Endothelial cell of umbilical vein (primary cell): ENCODE measurements around the gene KRT84. TPM values are rescaled to one million over a fixed set of nuclear protein-coding genes. Genes with fewer than 3 reads are reported as not detected.
"Not testable (repeated sequence)": the region's sequence is repeated elsewhere in the genome, so short reads cannot be mapped to it uniquely, and the experiment has no call there.

ENCODE experiments used
- BruUV-seq: library from RNA; stranded (reverse); fragments of 400-500 nt; replicated peaks from 2 replicates; lab custom pipeline; 2021; lab: Mats Ljungman, UMichigan
- CTCF ChIA-PET: fragments of 300-600, 350-600 bp; sonication (Branson Sonifier 250); formaldehyde crosslinking; loops from one replicate; lab custom pipeline; 2021; ENCODE audit warnings: antibody characterized with exemption, inconsistent platforms; lab: Charles Lee
- POLR2A ChIA-PET: fragments of 300-600, 350-600 bp; sonication (Branson Sonifier 250); formaldehyde crosslinking; loops from one replicate; lab custom pipeline; 2021; ENCODE audit warnings: antibody characterized with exemption, inconsistent platforms; lab: Charles Lee
- DNase-seq: peaks from one replicate; pipeline ENCODE4 v3.0.0-alpha.2; 2011; ENCODE audit warnings: low read depth, low spot score
- FAIRE-seq: peaks from 2 replicates; lab custom pipeline; 2011; peaks lifted over from hg19 to GRCh38; lab: Jason Lieb, UNC
- H2AFZ ChIP-seq: 2 replicates; pipeline ENCODE4 v1.6.0; 2012; ENCODE audit warnings: low read depth, low read length, control low read depth, inconsistent platforms
- H3K27ac ChIP-seq: 2 replicates; pipeline ENCODE4 v1.5.1; 2011; ENCODE audit warnings: low read depth, mild to moderate bottlenecking, control low read depth, low read length, moderate library complexity; ENCODE audit not compliant: insufficient read depth
- H3K27me3 ChIP-seq, 2 experiments: 2 replicates each; pipeline versions ENCODE4 v1.6.0 to v1.6.1; 2011; ENCODE audit warnings: low read length in 2 of 2, mixed read lengths in 1 of 2; ENCODE audit not compliant: control insufficient read depth in 2 of 2, insufficient read depth in 2 of 2
- H3K36me3 ChIP-seq, 2 experiments: 2 replicates in 1 of 2; 3 replicates in 1 of 2; pipeline ENCODE4 v1.5.1; 2011; ENCODE audit warnings: low read length in 2 of 2, mild to moderate bottlenecking in 1 of 2, moderate library complexity in 1 of 2; ENCODE audit not compliant: control insufficient read depth in 2 of 2, insufficient read depth in 2 of 2; ENCODE audit errors: extremely low read depth in 1 of 2
- H3K4me1 ChIP-seq: 3 replicates; pipeline ENCODE4 v1.5.1; 2011; ENCODE audit warnings: mild to moderate bottlenecking, low read length; ENCODE audit not compliant: control insufficient read depth, insufficient read depth; ENCODE audit errors: extremely low read depth
- H3K4me2 ChIP-seq: 2 replicates; pipeline ENCODE4 v1.6.1; 2011; ENCODE audit warnings: low read length, control low read depth, mixed read lengths; ENCODE audit not compliant: insufficient read depth
- H3K4me3 ChIP-seq, 3 experiments: fragments of 200-600 bp in 1 of 3; sonication (generic), shearing (Covaris generic) in 1 of 3; replicated peaks in 1 of 3; 2 replicates each; pipeline ENCODE4 v1.5.1; 2011 to 2016; ENCODE audit warnings: control low read depth in 3 of 3, low read length in 3 of 3, mild to moderate bottlenecking in 2 of 3, inconsistent platforms in 1 of 3, low read depth in 1 of 3, moderate library complexity in 1 of 3; ENCODE audit not compliant: insufficient read depth in 1 of 3
- H3K79me2 ChIP-seq: 2 replicates; pipeline ENCODE4 v1.6.0; 2012; ENCODE audit warnings: low read length, inconsistent platforms; ENCODE audit not compliant: control insufficient read depth, insufficient read depth
- H3K9ac ChIP-seq: replicated peaks from 2 replicates; pipeline ENCODE3; 2011; ENCODE audit warnings: low read length, control low read depth; ENCODE audit not compliant: insufficient read depth; ENCODE audit errors: extremely low read depth
- H3K9me1 ChIP-seq: replicated peaks from 3 replicates; pipeline ENCODE4 v1.6.0; 2011; ENCODE audit warnings: mild to moderate bottlenecking, low read length; ENCODE audit not compliant: control insufficient read depth, insufficient read depth; ENCODE audit errors: extremely low read depth
- H3K9me3 ChIP-seq: replicated peaks from 2 replicates; pipeline ENCODE4 v1.5.1; 2012; ENCODE audit warnings: low read length, inconsistent platforms; ENCODE audit not compliant: control insufficient read depth, insufficient read depth
- H4K20me1 ChIP-seq: replicated peaks from 2 replicates; pipeline ENCODE3; 2011; ENCODE audit warnings: mild to moderate bottlenecking, low read length; ENCODE audit not compliant: control insufficient read depth, insufficient read depth; ENCODE audit errors: extremely low read depth
- EZH2 ChIP-seq: IDR thresholded peaks from 2 replicates; pipeline ENCODE4 v1.6.1; 2012; ENCODE audit warnings: borderline replicate concordance, low read depth, mild to moderate bottlenecking, moderate library complexity, low read length, inconsistent platforms; ENCODE audit not compliant: severe bottlenecking
- FOS ChIP-seq: IDR thresholded peaks from 2 replicates; pipeline ENCODE4 v1.6.1; 2011; ENCODE audit warnings: mild to moderate bottlenecking, low read length, moderate library complexity, borderline replicate concordance; ENCODE audit not compliant: insufficient read depth
- GATA2 ChIP-seq: IDR thresholded peaks from 2 replicates; pipeline ENCODE4 v1.7.0; 2011; ENCODE audit warnings: low read depth, mild to moderate bottlenecking, moderate library complexity, mixed read lengths, low read length; ENCODE audit not compliant: insufficient read length, insufficient read depth
- JUN ChIP-seq: IDR thresholded peaks from 2 replicates; pipeline ENCODE4 v1.6.1; 2011; ENCODE audit warnings: borderline replicate concordance, low read depth; ENCODE audit not compliant: insufficient read length, insufficient read depth
- MYC ChIP-seq: IDR thresholded peaks from one replicate; pipeline ENCODE4 v1.6.1; 2011; ENCODE audit warnings: mild to moderate bottlenecking, low read depth, low read length
- POLR2A ChIP-seq: IDR thresholded peaks from 2 replicates; pipeline ENCODE4 v1.6.1; 2012; ENCODE audit warnings: low read depth, mild to moderate bottlenecking, control low read depth, low read length
- POLR2AphosphoS5 ChIP-seq: IDR thresholded peaks from 2 replicates; pipeline ENCODE4 v1.6.1; 2012; ENCODE audit warnings: low read depth, mild to moderate bottlenecking, control low read depth, low read length, moderate library complexity; ENCODE audit not compliant: insufficient read depth
- dilution Hi-C: fragments of 300-500 bp; cut with MboI; formaldehyde crosslinking; loops from one replicate; pipeline ENCODE4 v1.15.0; 2019; ENCODE audit warnings: low sequenced_read_pairs; ENCODE audit not compliant: extremely low pct_ligation_motif_present
- intact Hi-C: fragments of 100-400 bp; cut with micrococcal nuclease; formaldehyde crosslinking; loops from one replicate; pipeline ENCODE4 v1.10.0; 2022
- polyA plus RNA-seq, 4 experiments: library from polyadenylated mRNA; depleted of rRNA in 3 of 4; stranded (reverse) in 3 of 4; unstranded in 1 of 4; fragments of >200 nt; gene quantifications; 2 replicates each; pipeline versions ENCODE4 v1.2.1 to v1.2.3, GENCODE V29; 2011 to 2012; ENCODE audit warnings: missing spikeins in 1 of 4
- total RNA-seq: library from RNA; stranded (reverse); gene quantifications from 2 replicates; pipeline ENCODE4 v1.2.3, GENCODE V29; 2021
- TF ChIP-seq, protein P1 (sequence below), 2 donors: IDR thresholded peaks; 1 replicate in 1 of 2; 2 replicates in 1 of 2; pipeline ENCODE4 v1.5.1; 2011; ENCODE audit warnings: low read length in 2 of 2, mild to moderate bottlenecking in 2 of 2, moderate library complexity in 2 of 2, control low read depth in 1 of 2, inconsistent platforms in 1 of 2, low read depth in 1 of 2; ENCODE audit not compliant: insufficient read depth in 1 of 2; ENCODE audit errors: extremely low read depth in 1 of 2
- TF ChIP-seq, protein P2 (sequence below): IDR thresholded peaks from 2 replicates; pipeline ENCODE4 v1.6.1; 2011; ENCODE audit not compliant: insufficient read depth, insufficient read length

The KRT84 gene
- total and polyA plus RNA-seq, 2 donors (not counting 3 experiments of a cell fraction or from before 2014, with no cell fraction given), result not detected

DNA sequence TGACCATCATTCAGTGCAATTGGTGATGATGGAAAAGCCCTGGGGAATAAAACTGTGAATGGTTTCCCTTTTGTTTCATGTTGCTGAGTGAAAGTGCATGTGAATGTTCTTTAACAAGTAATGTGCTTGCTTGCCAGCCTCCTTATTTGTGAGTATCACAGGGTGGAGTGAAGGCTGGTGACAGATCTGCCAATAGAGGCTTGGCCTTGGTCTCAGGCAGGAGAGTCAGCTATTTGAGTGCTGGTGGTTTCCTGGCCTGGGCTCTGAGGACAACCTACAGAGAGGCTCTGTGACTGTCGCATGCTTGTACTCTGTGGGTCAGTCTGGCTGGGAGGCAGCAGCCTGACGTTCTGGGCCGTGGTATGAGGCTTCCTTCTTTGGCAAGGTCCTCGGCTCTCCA, 38.9 kb downstream of the KRT84 start:
- Histone ChIP-seq H3K79me2 (no peaks in the 10 kb centered on the region), H3K4me3 (no peak overlapping the region), H3K27me3 (peaks cover 7 to 11% of the 10 kb centered on the region in 2 experiments), H3K27ac (no peak overlapping the region), H3K9me1 (no peaks in the 10 kb centered on the region), H4K20me1 (no peaks in the 10 kb centered on the region), H3K4me1 (no peaks in the 10 kb centered on the region), H3K4me2 (no peak overlapping the region), H2AFZ (no peak overlapping the region), H3K9me3 (no peaks in the 10 kb centered on the region), H3K36me3 (no peaks in the 10 kb centered on the region), H3K9ac (no peak overlapping the region)
- POLR2A ChIA-PET, result no interaction called here
- no peak for FAIRE-seq
- TF ChIP-seq, protein P1, sequence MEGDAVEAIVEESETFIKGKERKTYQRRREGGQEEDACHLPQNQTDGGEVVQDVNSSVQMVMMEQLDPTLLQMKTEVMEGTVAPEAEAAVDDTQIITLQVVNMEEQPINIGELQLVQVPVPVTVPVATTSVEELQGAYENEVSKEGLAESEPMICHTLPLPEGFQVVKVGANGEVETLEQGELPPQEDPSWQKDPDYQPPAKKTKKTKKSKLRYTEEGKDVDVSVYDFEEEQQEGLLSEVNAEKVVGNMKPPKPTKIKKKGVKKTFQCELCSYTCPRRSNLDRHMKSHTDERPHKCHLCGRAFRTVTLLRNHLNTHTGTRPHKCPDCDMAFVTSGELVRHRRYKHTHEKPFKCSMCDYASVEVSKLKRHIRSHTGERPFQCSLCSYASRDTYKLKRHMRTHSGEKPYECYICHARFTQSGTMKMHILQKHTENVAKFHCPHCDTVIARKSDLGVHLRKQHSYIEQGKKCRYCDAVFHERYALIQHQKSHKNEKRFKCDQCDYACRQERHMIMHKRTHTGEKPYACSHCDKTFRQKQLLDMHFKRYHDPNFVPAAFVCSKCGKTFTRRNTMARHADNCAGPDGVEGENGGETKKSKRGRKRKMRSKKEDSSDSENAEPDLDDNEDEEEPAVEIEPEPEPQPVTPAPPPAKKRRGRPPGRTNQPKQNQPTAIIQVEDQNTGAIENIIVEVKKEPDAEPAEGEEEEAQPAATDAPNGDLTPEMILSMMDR (IDR thresholded peaks at IDR 0.05; ENCODE audit: extremely low read depth in 1 of 2, insufficient read depth in 1 of 2, low read depth in 1 of 2, low read length in 2 of 2), result no peak
- TF ChIP-seq FOS (no peak), GATA2 (no peak), POLR2AphosphoS5 (no peak), EZH2 (no peak), POLR2A (no peak), MYC (no peak), JUN (no peak)
- TF ChIP-seq, protein P2, sequence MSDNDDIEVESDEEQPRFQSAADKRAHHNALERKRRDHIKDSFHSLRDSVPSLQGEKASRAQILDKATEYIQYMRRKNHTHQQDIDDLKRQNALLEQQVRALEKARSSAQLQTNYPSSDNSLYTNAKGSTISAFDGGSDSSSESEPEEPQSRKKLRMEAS, result no peak
- dilution Hi-C loops (no loop called here), intact Hi-C loops (no loop called here)
- no peak for DNase-seq
- CTCF ChIA-PET, result interaction anchor here (0.5 kb wide), 1 partner anchor 459 kb away, joined by 3 read pairs; no protein-coding TSS in a partner anchor
- BruUV-seq, result no TSS peak

DNA sequence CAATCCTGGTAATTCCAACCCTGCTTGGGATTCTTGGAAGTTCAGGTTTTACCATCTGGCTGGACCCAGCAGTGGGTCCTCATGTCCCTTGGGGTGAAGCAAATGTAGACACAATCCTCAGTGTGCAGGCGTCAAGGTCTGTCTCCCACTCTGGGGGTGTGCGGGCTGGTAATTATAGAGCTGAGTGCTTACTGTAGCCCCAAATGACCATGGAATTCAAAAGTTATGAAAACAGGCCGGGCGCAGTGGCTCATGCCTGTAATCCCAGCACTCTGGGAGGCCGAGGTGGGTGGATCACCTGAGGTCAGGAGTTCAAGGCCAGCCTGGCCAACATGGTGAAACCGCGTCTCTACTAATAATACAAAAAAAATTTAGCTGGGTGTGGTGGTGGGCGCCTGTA, 40.4 kb downstream of the KRT84 start:
- FAIRE-seq, H3K4me2 ChIP-seq, H3K4me3 ChIP-seq, H3K36me3 ChIP-seq, H3K27ac ChIP-seq, H4K20me1 ChIP-seq, BruUV-seq, H2AFZ ChIP-seq, dilution Hi-C loops, H3K9ac ChIP-seq, POLR2A ChIA-PET, H3K9me1 ChIP-seq, H3K4me1 ChIP-seq, intact Hi-C loops, H3K79me2 ChIP-seq, H3K9me3 ChIP-seq, DNase-seq: not testable (repeated sequence)
- H3K27me3 ChIP-seq, result peaks cover 7 to 13% of the 10 kb centered on the region in 2 experiments
- CTCF ChIA-PET, result interaction anchor here (1.0 to 1.2 kb wide), 2 partner anchors 10 to 17 kb away, joined by 3 to 4 read pairs; no protein-coding TSS in a partner anchor
